Endothelial cell of hepatic sinusoid (primary cell): ENCODE results near the gene DEAF1.

Experiments
- in situ Hi-C: cut with HindIII; loops from 2 replicates; pipeline ENCODE4 v1.10.0; 2017; ENCODE audit warnings: low sequenced_read_pairs

The DEAF1 gene

GRCh38 chr11:722346-722811 is 27.4 kb upstream of the DEAF1 start:
- in situ Hi-C loops = no loop called here

- in situ Hi-C loops = no loop called here
Measured at GRCh38 chr11:721741-722345, 26.8 kb upstream of the DEAF1 start.

- in situ Hi-C loops = no loop called here
Measured at GRCh38 chr11:721247-721740, 26.3 kb upstream of the DEAF1 start.

GRCh38 chr11:720642-721246 is 25.7 kb upstream of the DEAF1 start:
- in situ Hi-C loops = no loop called here

- in situ Hi-C loops = no loop called here
Measured at GRCh38 chr11:720017-720641, 25.1 kb upstream of the DEAF1 start.

- in situ Hi-C loops = no loop called here
Measured at GRCh38 chr11:719214-720016, 24.4 kb upstream of the DEAF1 start.

GRCh38 chr11:714436-714835 is 19.4 kb upstream of the DEAF1 start:
- in situ Hi-C loops = no loop called here

- in situ Hi-C loops = no loop called here
Measured at GRCh38 chr11:709109-709997, 14.3 kb upstream of the DEAF1 start.

GRCh38 chr11:708511-708910 is 13.5 kb upstream of the DEAF1 start:
- in situ Hi-C loops = no loop called here

- in situ Hi-C loops = no loop called here
Measured at GRCh38 chr11:707817-708420, 12.9 kb upstream of the DEAF1 start.

- in situ Hi-C loops = no loop called here
Measured at GRCh38 chr11:706957-707816, 12.2 kb upstream of the DEAF1 start.

GRCh38 chr11:706439-706956 is 11.5 kb upstream of the DEAF1 start:
- in situ Hi-C loops = no loop called here

- in situ Hi-C loops = no loop called here
Measured at GRCh38 chr11:705646-706438, 10.8 kb upstream of the DEAF1 start, which contains the start of gene EPS8L2. Gene EPS8L2 (plus strand): TSS chr11:706231. CDS start chr11:709408, 3,177 bp downstream.

- in situ Hi-C loops = no loop called here
Measured at GRCh38 chr11:704781-705645, 10.0 kb upstream of the DEAF1 start.

- in situ Hi-C loops = no loop called here
Measured at GRCh38 chr11:704228-704674, 9.2 kb upstream of the DEAF1 start.

- in situ Hi-C loops = no loop called here
Measured at GRCh38 chr11:703506-703905, 8.5 kb upstream of the DEAF1 start.
